Renal cortical epithelial cell (primary cell): ENCODE measurements around the gene GLCE. TPM values are rescaled to one million over a fixed set of nuclear protein-coding genes. Genes with fewer than 3 reads are reported as not detected.

Source experiments
- DNase-seq: peaks from one replicate; pipeline ENCODE4 v3.0.0-alpha.2; 2011; ENCODE audit warnings: low read depth
- total RNA-seq: library from RNA; depleted of rRNA; stranded (reverse); fragments of >200 nt; gene quantifications from 2 replicates; pipeline ENCODE4 v1.2.3, GENCODE V29; 2014

Gene GLCE
- total RNA-seq, 1 donor from 2014 or later, result 15.9 TPM

DNA sequence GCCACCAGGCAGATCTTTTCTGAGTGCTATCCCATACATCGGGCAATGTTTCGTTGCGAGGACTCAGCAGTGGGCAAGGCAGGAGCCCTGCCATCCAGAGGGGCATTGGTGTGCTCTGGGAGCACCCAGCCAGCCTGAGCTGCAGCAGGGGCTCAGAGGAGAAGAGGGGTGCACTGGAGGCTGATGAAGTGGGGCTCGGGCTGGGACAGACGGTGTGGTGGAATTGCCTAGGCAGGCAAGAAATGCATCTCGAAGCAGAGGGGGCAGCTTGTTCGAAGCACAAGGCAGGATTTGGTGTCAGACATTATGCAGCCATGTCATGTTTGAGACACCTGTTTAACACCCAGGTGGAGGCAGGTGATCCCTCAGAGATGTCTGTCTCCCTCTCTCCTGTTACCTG lies 157.6 kb downstream of the GLCE start:
- DNase-seq, result no peak

- DNase-seq, result no peak
Observed at GRCh38 chr15:69319384-69320375, 159.2 kb downstream of the GLCE start.

GRCh38 chr15:69320977-69321554 lies 160.6 kb downstream of the GLCE start:
- no peak for DNase-seq

Other genes starting within 250 kb of the GLCE start
- gene SPESP1, start 230.1 kb upstream of the GLCE start, total RNA-seq, result 0.75 and 4.3 TPM in 2 replicates
- gene NOX5, start 145.9 kb upstream of the GLCE start, total RNA-seq, result 0.55 TPM in 1 of 2 replicates, not detected in the other
- 8.2 and 8.9 TPM in 2 replicates for gene PAQR5, start 138.3 kb downstream of the GLCE start, total RNA-seq